ENCODE results near the gene HIVEP3.

HIVEP3 gene

GRCh38 chr1:41779360-41779759 lies 139.4 kb downstream of the HIVEP3 start:
- Histone ChIP-seq H3K79me2 (ENCODE audit: insufficient read depth, low read length) (no peaks in the 10 kb centered on the region), H3K4me2 (ENCODE audit: low read length) (no peak overlapping the region), H2AFZ (ENCODE audit: low read length) (no peak overlapping the region), H3K4me1 (ENCODE audit: insufficient read depth, low read length, severe bottlenecking) (no peaks in the 10 kb centered on the region), H3K27ac (ENCODE audit: low read depth, low read length, poor library complexity, severe bottlenecking) (no peak overlapping the region), H3F3A (ENCODE audit: insufficient read depth, low read length) (no peaks in the 10 kb centered on the region), H3K4me3 (ENCODE audit: low read depth, low read length, poor library complexity, severe bottlenecking) (no peak overlapping the region), H3K9ac (ENCODE audit: low read length) (no peak overlapping the region), H3K9me2 (ENCODE audit: low read depth, low read length) (no peaks in the 10 kb centered on the region), H3K27me3 (ENCODE audit: insufficient read depth, low read length) (no peaks in the 10 kb centered on the region), H4K20me1 (ENCODE audit: insufficient read depth, low read length) (no peaks in the 10 kb centered on the region), H3K9me3 (ENCODE audit: low read length) (no peaks in the 10 kb centered on the region), H3K36me3 (ENCODE audit: insufficient read depth, low read length) (no peaks in the 10 kb centered on the region; the same call in 1 of the 2 replicates)
- TF ChIP-seq EZH2 (IDR thresholded peaks at IDR 0.05; ENCODE audit: borderline replicate concordance, low read length) = no peak
- TF ChIP-seq, protein P1, sequence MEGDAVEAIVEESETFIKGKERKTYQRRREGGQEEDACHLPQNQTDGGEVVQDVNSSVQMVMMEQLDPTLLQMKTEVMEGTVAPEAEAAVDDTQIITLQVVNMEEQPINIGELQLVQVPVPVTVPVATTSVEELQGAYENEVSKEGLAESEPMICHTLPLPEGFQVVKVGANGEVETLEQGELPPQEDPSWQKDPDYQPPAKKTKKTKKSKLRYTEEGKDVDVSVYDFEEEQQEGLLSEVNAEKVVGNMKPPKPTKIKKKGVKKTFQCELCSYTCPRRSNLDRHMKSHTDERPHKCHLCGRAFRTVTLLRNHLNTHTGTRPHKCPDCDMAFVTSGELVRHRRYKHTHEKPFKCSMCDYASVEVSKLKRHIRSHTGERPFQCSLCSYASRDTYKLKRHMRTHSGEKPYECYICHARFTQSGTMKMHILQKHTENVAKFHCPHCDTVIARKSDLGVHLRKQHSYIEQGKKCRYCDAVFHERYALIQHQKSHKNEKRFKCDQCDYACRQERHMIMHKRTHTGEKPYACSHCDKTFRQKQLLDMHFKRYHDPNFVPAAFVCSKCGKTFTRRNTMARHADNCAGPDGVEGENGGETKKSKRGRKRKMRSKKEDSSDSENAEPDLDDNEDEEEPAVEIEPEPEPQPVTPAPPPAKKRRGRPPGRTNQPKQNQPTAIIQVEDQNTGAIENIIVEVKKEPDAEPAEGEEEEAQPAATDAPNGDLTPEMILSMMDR (IDR thresholded peaks at IDR 0.05; ENCODE audit: low read length) = peak; percentile 26; the same call in 1 of the 2 replicates

DNA sequence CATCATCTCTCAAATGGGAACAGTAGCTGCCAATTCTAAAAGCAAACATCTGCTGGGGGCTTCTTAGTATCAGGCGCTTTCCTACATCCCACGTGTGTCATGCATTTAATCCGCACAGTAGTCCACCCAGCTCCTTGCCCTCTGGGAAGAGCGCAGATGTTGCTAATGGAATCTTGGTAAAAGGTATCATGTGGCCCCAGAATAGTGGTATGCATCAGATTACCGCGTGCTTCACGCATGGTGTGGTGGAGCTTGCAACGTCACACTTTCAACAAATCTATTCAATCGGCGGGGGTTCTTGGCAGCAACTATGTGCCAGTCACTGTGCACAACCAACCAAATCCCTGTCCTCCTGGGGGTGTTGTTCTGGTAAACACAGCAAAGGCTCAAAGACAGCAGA lies 141.0 kb downstream of the HIVEP3 start:
- Histone ChIP-seq H3F3A (ENCODE audit: insufficient read depth, low read length) (no peaks in the 10 kb centered on the region), H3K4me2 (ENCODE audit: low read length) (no peak overlapping the region), H2AFZ (ENCODE audit: low read length) (no peak overlapping the region), H3K9me3 (ENCODE audit: low read length) (no peaks in the 10 kb centered on the region), H3K9ac (ENCODE audit: low read length) (no peak overlapping the region), H3K79me2 (ENCODE audit: insufficient read depth, low read length) (no peaks in the 10 kb centered on the region), H3K27me3 (ENCODE audit: insufficient read depth, low read length) (no peaks in the 10 kb centered on the region), H3K9me2 (ENCODE audit: low read depth, low read length) (no peaks in the 10 kb centered on the region), H3K4me3 (ENCODE audit: low read depth, low read length, poor library complexity, severe bottlenecking) (no peak overlapping the region), H4K20me1 (ENCODE audit: insufficient read depth, low read length) (no peaks in the 10 kb centered on the region), H3K36me3 (ENCODE audit: insufficient read depth, low read length) (no peaks in the 10 kb centered on the region), H3K4me1 (ENCODE audit: insufficient read depth, low read length, severe bottlenecking) (no peaks in the 10 kb centered on the region), H3K27ac (ENCODE audit: low read depth, low read length, poor library complexity, severe bottlenecking) (no peak overlapping the region)
- TF ChIP-seq, protein P1 (IDR thresholded peaks at IDR 0.05; ENCODE audit: low read length) = no peak
- TF ChIP-seq EZH2 (IDR thresholded peaks at IDR 0.05; ENCODE audit: borderline replicate concordance, low read length) = no peak

DNA sequence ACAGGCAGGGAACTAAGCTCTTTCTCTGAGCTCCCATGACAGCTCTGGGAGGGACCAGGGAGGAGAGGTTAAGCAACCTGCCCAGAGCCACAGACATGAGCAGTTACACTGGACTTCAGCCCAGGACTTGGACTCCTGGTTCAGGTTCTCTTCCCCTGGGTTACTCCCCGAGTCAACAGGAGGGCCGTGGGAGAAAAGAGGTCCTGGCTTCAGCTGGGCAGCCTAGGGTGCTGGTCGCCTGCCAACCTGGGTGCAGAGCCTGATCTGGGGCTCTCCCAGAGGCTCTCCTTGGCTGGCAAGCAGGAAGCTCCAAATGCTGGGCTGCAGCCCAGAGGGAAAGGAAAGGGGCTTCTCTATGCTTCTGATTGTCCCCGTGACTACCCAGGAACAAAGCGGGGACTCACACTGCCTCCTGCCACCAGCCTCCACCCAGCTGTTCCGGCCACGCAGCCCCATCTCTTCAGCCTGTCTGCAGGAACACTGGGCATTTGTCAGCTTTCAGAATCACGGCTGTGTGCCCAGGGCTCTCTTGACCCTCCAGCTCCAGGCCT lies 141.8 kb downstream of the HIVEP3 start:
- Histone ChIP-seq H3K9me2 (ENCODE audit: low read depth, low read length) (no peaks in the 10 kb centered on the region), H3K27ac (ENCODE audit: low read depth, low read length, poor library complexity, severe bottlenecking) (no peak overlapping the region), H3K36me3 (ENCODE audit: insufficient read depth, low read length) (no peaks in the 10 kb centered on the region), H3K4me3 (ENCODE audit: low read depth, low read length, poor library complexity, severe bottlenecking) (no peak overlapping the region), H2AFZ (ENCODE audit: low read length) (no peak overlapping the region), H3K9me3 (ENCODE audit: low read length) (no peaks in the 10 kb centered on the region), H3F3A (ENCODE audit: insufficient read depth, low read length) (no peaks in the 10 kb centered on the region), H4K20me1 (ENCODE audit: insufficient read depth, low read length) (no peaks in the 10 kb centered on the region), H3K4me1 (ENCODE audit: insufficient read depth, low read length, severe bottlenecking) (no peaks in the 10 kb centered on the region), H3K27me3 (ENCODE audit: insufficient read depth, low read length) (no peaks in the 10 kb centered on the region), H3K79me2 (ENCODE audit: insufficient read depth, low read length) (no peaks in the 10 kb centered on the region), H3K9ac (ENCODE audit: low read length) (no peak overlapping the region), H3K4me2 (ENCODE audit: low read length) (no peak overlapping the region)
- TF ChIP-seq EZH2 (IDR thresholded peaks at IDR 0.05; ENCODE audit: borderline replicate concordance, low read length) = no peak
- TF ChIP-seq, protein P1 (IDR thresholded peaks at IDR 0.05; ENCODE audit: low read length) = no peak

Data from OCI-LY1 (cell line).